Lower lobe of right lung (tissue), 2 donors: ENCODE results near the gene STEAP3. TPM values are rescaled to one million over a fixed set of nuclear protein-coding genes. Genes with fewer than 3 reads are reported as not detected.

ENCODE experiments used
- ATAC-seq, 2 donors: fragments of 200-7000 bp; cut with Tn5 transposase; one replicate each; pipeline ENCODE4 v1.9.1; 2020 to 2022; ENCODE audit warnings: mild to moderate bottlenecking in 2 of 2, moderate library complexity in 2 of 2
- DNase-seq: peaks from one replicate; pipeline ENCODE4 v3.0.0-alpha.2; 2020
- H3K27ac ChIP-seq: fragments of 200-600 bp; one replicate; pipeline ENCODE4 v1.8.0; 2022
- H3K27me3 ChIP-seq: fragments of 200-600 bp; one replicate; pipeline ENCODE4 v1.8.0; 2022; ENCODE audit warnings: low read depth
- H3K36me3 ChIP-seq: fragments of 200-600 bp; one replicate; pipeline ENCODE4 v1.8.0; 2022; ENCODE audit warnings: mild to moderate bottlenecking
- H3K4me1 ChIP-seq: fragments of 200-600 bp; one replicate; pipeline ENCODE4 v1.8.0; 2022
- H3K4me3 ChIP-seq: fragments of 200-600 bp; one replicate; pipeline ENCODE4 v1.8.0; 2022; ENCODE audit warnings: mild to moderate bottlenecking
- H3K9me3 ChIP-seq: fragments of 200-600 bp; one replicate; pipeline ENCODE4 v1.8.0; 2022
- intact Hi-C: fragments of 100-400 bp; cut with DNase I; formaldehyde crosslinking; loops from one replicate; pipeline ENCODE4 v1.11.0; 2022
- total RNA-seq: library from RNA; stranded (reverse); fragmentation: NEBNext Ultra II Directional; extraction: Animal tissue kit (Norgen Biotek cat#: 25700); gene quantifications from one replicate; pipeline ENCODE4 v1.2.1, GENCODE V29; 2021
- TF ChIP-seq, protein P1 (sequence below): fragments of 200-600 bp; IDR thresholded peaks from one replicate; pipeline ENCODE4 v1.8.0; 2022; ENCODE audit warnings: antibody characterized with exemption, mild to moderate bottlenecking
- donor health status: DM: no; HTN: yes; CAD: no; lungs with severe emphysema.

The STEAP3 gene
- total RNA-seq, 1 donor from 2014 or later = 18.3 TPM

GRCh38 chr2:119306196-119306590, 82.6 kb downstream of the STEAP3 start:
- no peak overlapping the region for H3K27ac ChIP-seq

DNA sequence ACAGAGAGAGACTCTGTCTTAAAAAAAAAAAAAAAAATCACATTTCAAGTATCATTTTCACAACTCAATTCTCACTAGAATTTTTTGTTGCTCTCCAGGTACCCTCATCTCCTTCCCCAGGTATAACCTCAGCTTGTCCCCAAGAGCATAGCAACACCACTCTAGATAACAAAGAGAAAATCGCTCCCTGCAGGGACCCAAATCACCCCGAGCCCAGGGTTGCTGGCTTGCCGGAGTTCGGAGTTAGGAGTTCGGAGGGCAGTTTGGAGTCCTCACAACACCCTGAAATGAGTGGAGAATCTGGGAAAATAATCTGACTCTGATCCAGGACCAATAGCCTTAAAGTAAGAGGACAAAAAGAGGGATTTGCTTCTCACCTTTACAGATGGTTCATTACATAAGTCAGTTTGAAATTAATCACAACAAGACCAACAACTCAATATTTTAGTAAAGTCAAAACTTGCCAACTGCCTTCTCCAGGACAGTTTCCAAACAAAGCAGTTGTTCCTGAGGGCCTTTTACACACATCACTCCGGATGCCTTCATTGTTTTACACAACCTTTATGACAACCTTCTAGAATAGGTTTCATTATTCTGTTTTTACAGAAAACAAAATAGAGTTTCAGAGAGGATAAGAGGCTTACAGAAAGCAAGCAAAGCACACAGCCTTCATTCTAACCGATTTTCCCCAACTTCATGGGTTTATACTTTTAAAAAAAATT, 83.9 kb downstream of the STEAP3 start:
- TF ChIP-seq, protein P1, sequence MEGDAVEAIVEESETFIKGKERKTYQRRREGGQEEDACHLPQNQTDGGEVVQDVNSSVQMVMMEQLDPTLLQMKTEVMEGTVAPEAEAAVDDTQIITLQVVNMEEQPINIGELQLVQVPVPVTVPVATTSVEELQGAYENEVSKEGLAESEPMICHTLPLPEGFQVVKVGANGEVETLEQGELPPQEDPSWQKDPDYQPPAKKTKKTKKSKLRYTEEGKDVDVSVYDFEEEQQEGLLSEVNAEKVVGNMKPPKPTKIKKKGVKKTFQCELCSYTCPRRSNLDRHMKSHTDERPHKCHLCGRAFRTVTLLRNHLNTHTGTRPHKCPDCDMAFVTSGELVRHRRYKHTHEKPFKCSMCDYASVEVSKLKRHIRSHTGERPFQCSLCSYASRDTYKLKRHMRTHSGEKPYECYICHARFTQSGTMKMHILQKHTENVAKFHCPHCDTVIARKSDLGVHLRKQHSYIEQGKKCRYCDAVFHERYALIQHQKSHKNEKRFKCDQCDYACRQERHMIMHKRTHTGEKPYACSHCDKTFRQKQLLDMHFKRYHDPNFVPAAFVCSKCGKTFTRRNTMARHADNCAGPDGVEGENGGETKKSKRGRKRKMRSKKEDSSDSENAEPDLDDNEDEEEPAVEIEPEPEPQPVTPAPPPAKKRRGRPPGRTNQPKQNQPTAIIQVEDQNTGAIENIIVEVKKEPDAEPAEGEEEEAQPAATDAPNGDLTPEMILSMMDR = no peak
- ATAC-seq (no peak), DNase-seq (no peak)
- Histone ChIP-seq H3K36me3 (no peaks in the 10 kb centered on the region), H3K9me3 (no peaks in the 10 kb centered on the region), H3K4me3 (no peak overlapping the region), H3K27me3 (no peaks in the 10 kb centered on the region), H3K4me1 (no peaks in the 10 kb centered on the region), H3K27ac (no peak overlapping the region)
- intact Hi-C loops = no loop called here

More at GRCh38 chr2:119306196-119306590, 82.6 kb downstream of the STEAP3 start:
- no peak for ATAC-seq
- no peaks in the 10 kb centered on the region for H3K27me3 ChIP-seq
- H3K4me3 ChIP-seq = no peak overlapping the region
- TF ChIP-seq, protein P1 = no peak
- no peaks in the 10 kb centered on the region for H3K36me3 ChIP-seq
- intact Hi-C loops = no loop called here
- no peaks in the 10 kb centered on the region for H3K4me1 ChIP-seq
- no peak for DNase-seq
- no peaks in the 10 kb centered on the region for H3K9me3 ChIP-seq

GRCh38 chr2:119308793-119309330, 85.2 kb downstream of the STEAP3 start:
- no peak overlapping the region for H3K27ac ChIP-seq
- TF ChIP-seq, protein P1 = no peak
- H3K36me3 ChIP-seq = no peaks in the 10 kb centered on the region
- no peak for ATAC-seq
- intact Hi-C loops = no loop called here
- no peak for DNase-seq
- no peak overlapping the region for H3K4me3 ChIP-seq
- no peaks in the 10 kb centered on the region for H3K27me3 ChIP-seq
- no peaks in the 10 kb centered on the region for H3K9me3 ChIP-seq
- H3K4me1 ChIP-seq = no peaks in the 10 kb centered on the region

DNA sequence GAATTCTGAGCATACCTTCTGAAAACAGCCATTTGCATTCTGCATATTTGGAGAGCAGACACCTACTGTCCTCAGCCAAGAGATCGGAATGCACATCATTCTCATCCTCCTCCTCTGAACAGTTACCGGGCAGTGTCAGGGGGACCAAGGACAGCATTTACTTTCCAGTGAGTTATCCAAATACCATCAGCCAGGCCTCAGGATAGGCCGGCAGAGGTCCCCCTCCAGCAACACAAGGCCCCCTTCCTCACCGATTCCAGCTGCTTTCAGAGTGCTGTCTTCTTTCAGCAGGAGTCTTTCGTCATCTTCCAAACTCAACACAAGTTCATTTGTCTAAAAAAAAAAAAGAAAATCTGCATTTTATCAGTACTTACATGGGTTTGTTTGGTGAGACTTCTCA, 87.7 kb downstream of the STEAP3 start:
- Histone ChIP-seq H3K4me1 (no peaks in the 10 kb centered on the region), H3K4me3 (no peak overlapping the region), H3K36me3 (no peaks in the 10 kb centered on the region), H3K27ac (no peak overlapping the region), H3K27me3 (no peaks in the 10 kb centered on the region), H3K9me3 (no peaks in the 10 kb centered on the region)
- ATAC-seq (no peak), DNase-seq (no peak)
- intact Hi-C loops = no loop called here
- TF ChIP-seq, protein P1 = no peak

GRCh38 chr2:119311831-119312230, 88.2 kb downstream of the STEAP3 start:
- no peaks in the 10 kb centered on the region for H3K27me3 ChIP-seq
- no peak overlapping the region for H3K4me3 ChIP-seq
- H3K27ac ChIP-seq = no peak overlapping the region
- H3K9me3 ChIP-seq = no peaks in the 10 kb centered on the region
- H3K4me1 ChIP-seq = no peaks in the 10 kb centered on the region
- intact Hi-C loops = no loop called here
- H3K36me3 ChIP-seq = no peaks in the 10 kb centered on the region
- DNase-seq = no peak
- TF ChIP-seq, protein P1 = no peak
- ATAC-seq = no peak

Other genes with a start within 250 kb of the STEAP3 start
- not detected for gene C1QL2, start 65.1 kb upstream of the STEAP3 start, total RNA-seq
- 11.6 TPM for gene C2orf76, start 143.0 kb downstream of the STEAP3 start, total RNA-seq
- 172 TPM for gene DBI, start 143.1 kb downstream of the STEAP3 start, total RNA-seq
- gene TMEM37, start 208.0 kb downstream of the STEAP3 start, total RNA-seq = 21.7 TPM